Sigmoid colon (tissue), 7 donors: ENCODE results near the gene TJP2. TPM values are rescaled to one million over a fixed set of nuclear protein-coding genes. Genes with fewer than 3 reads are reported as not detected.

Source experiments
- DNase-seq: peaks from one replicate; pipeline ENCODE4 v3.0.0-alpha.2; 2019
- H3K27ac ChIP-seq, 4 donors: fragments of 200-600 bp; sonication (generic); one replicate each; pipeline ENCODE4 v1.5.1; 2016 to 2019; ENCODE audit warnings: mild to moderate bottlenecking in 1 of 4
- H3K27me3 ChIP-seq, 3 donors: fragments of 200-600 bp; sonication (generic); one replicate each; pipeline ENCODE4 v1.5.1; 2019; ENCODE audit warnings: mild to moderate bottlenecking in 1 of 3
- H3K36me3 ChIP-seq, 4 donors: fragments of 200-600 bp; sonication (generic); one replicate each; pipeline ENCODE4 v1.5.1; 2016 to 2019
- H3K4me1 ChIP-seq, 4 donors: fragments of 200-600 bp; sonication (generic); one replicate each; pipeline ENCODE4 v1.5.1; 2017 to 2019
- H3K4me3 ChIP-seq, 4 donors: fragments of 200-600 bp; sonication (generic); one replicate each; pipeline ENCODE4 v1.5.1; 2017 to 2019; ENCODE audit warnings: mild to moderate bottlenecking in 2 of 4, moderate library complexity in 1 of 4
- H3K9me3 ChIP-seq, 4 donors: fragments of 200-600 bp in 3 of 4; sonication (generic) in 3 of 4; one replicate each; pipeline versions ENCODE4 v1.5.1 to v1.6.1; 2013 to 2019
- EP300 ChIP-seq, 4 donors: sonication (generic); formaldehyde crosslinking; IDR thresholded peaks; one replicate each; pipeline ENCODE4 v1.6.1; 2017; ENCODE audit warnings: antibody characterized with exemption in 4 of 4
- POLR2A ChIP-seq, 2 donors: fragments of 450-650 bp; IDR thresholded peaks; one replicate each; pipeline ENCODE4 v1.6.1; 2016; ENCODE audit warnings: antibody characterized with exemption in 2 of 2, mild to moderate bottlenecking in 2 of 2, moderate library complexity in 2 of 2
- POLR2AphosphoS5 ChIP-seq, 4 donors: sonication (generic); formaldehyde crosslinking; IDR thresholded peaks; one replicate each; pipeline ENCODE4 v1.6.1; 2017; ENCODE audit warnings: antibody characterized with exemption in 4 of 4
- WGBS, 2 donors: extraction: QIAGEN DNeasy Blood & Tissue Kit; methylation state at CpG; one replicate each; pipeline ENCODE4 v1.1.7; 2013; 5-methylcytosine and 5-hydroxymethylcytosine counted together
- intact Hi-C: fragments of 100-400 bp; cut with DNase I; formaldehyde crosslinking; loops from one replicate; pipeline ENCODE4 v1.15.1; 2023
- polyA plus RNA-seq, 3 donors: library from polyadenylated mRNA; stranded (reverse); fragments of 200-250 nt; gene quantifications; one replicate each; pipeline ENCODE4 v1.2.3, GENCODE V29; 2013
- total RNA-seq, 4 donors: library from RNA; depleted of rRNA; stranded (reverse); fragments of >200 nt; gene quantifications; one replicate each; pipeline ENCODE4 v1.1.0, GENCODE V29; 2016
- TF ChIP-seq, protein P1 (sequence below), 4 experiments: fragments of 450-650 bp in 3 of 4; fragments of 200-600 bp in 1 of 4; IDR thresholded peaks; one replicate each; pipeline ENCODE4 v1.5.1; 2016 to 2019; ENCODE audit warnings: antibody characterized with exemption in 4 of 4, mild to moderate bottlenecking in 3 of 4, moderate library complexity in 2 of 4
- donor health status: healthy with polysubstance abuse.
- donor health status: Bipolar disorder and iron deficiency.
- donor health status: healthy.

TJP2 gene
- total and polyA plus RNA-seq, 7 donors: 16.1 to 46.5 (median 27.8) TPM

DNA sequence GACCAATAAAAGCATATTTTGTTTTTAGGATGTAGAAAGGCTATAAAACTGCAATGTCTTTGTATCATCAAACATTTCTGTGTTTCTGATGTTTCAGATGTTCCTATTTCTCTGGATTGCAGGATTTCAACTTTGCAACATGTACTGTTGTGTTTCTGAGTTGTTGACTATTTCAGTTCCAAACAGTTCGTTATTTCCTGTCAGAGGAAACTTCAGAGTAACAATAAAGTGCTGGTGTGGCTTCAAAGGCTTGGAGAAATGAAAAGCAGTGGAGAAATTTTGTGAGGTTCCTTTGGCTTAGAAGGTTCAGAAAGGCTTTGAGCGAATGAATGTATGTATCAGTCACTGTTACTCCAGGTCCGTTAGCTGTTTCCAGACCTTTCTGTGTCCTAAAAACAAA is 17.2 kb downstream of the TJP2 start:
- H3K27ac ChIP-seq: peak overlapping the region in 1 of 4 donors; percentile 2
- WGBS, 2 donors: 67 to 76% methylated on average over 3 of the region's 3 CpGs
- no peaks in the 10 kb centered on the region for H3K9me3 ChIP-seq

DNA sequence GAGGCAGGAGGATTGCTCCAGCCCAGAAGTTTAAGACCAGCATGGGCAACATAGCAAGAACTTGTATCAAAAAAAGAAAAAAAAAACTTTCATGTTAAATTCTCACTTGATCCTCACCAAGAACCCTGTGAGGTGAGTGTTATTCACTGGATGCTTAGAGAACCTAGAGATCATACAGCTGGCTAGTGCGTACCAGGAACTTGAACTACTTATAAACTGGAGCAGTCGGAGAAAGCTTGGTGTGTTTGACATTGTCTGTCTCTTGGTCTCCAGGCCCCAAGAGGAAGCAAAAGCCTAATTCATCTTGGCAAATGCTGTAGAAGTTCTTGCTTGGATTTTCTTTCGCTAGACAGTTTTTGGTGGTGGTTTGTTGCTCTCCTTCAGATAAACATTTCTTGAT is 18.1 kb downstream of the TJP2 start:
- TF ChIP-seq POLR2A (IDR thresholded peaks at IDR 0.05) (no peak), POLR2AphosphoS5 (IDR thresholded peaks at IDR 0.05) (no peak), EP300 (IDR thresholded peaks at IDR 0.05) (no peak)
- TF ChIP-seq, protein P1, sequence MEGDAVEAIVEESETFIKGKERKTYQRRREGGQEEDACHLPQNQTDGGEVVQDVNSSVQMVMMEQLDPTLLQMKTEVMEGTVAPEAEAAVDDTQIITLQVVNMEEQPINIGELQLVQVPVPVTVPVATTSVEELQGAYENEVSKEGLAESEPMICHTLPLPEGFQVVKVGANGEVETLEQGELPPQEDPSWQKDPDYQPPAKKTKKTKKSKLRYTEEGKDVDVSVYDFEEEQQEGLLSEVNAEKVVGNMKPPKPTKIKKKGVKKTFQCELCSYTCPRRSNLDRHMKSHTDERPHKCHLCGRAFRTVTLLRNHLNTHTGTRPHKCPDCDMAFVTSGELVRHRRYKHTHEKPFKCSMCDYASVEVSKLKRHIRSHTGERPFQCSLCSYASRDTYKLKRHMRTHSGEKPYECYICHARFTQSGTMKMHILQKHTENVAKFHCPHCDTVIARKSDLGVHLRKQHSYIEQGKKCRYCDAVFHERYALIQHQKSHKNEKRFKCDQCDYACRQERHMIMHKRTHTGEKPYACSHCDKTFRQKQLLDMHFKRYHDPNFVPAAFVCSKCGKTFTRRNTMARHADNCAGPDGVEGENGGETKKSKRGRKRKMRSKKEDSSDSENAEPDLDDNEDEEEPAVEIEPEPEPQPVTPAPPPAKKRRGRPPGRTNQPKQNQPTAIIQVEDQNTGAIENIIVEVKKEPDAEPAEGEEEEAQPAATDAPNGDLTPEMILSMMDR (IDR thresholded peaks at IDR 0.05): no peak
- Histone ChIP-seq H3K27me3 (peaks cover 0 to 3% (median 0%) of the 10 kb centered on the region in 3 donors), H3K4me3 (no peak overlapping the region), H3K9me3 (no peaks in the 10 kb centered on the region), H3K36me3 (no peaks in the 10 kb centered on the region), H3K27ac (peak overlapping the region in 1 of 4 donors; percentile 1), H3K4me1 (peaks cover 0 to 11% (median 1%) of the 10 kb centered on the region in 4 donors)
- intact Hi-C loops: loop anchor here (1.0 to 2.0 kb wide), 2 partner anchors 137 to 157 kb away; partner anchors contain the start of gene FXN
- WGBS, 2 donors: 83 to 86% methylated on average over 3 of the region's 3 CpGs
- DNase-seq: no peak

More for the DNA sequence above, 17.2 kb downstream of the TJP2 start:
- DNase-seq: no peak
- Histone ChIP-seq H3K4me3 (no peak overlapping the region), H3K36me3 (no peaks in the 10 kb centered on the region), H3K4me1 (peaks cover 2 to 21% (median 9%) of the 10 kb centered on the region in 4 donors), H3K27me3 (peaks cover 0 to 3% (median 0%) of the 10 kb centered on the region in 3 donors)
- TF ChIP-seq POLR2A (IDR thresholded peaks at IDR 0.05) (no peak), POLR2AphosphoS5 (IDR thresholded peaks at IDR 0.05) (no peak), EP300 (IDR thresholded peaks at IDR 0.05) (no peak)
- TF ChIP-seq, protein P1 (IDR thresholded peaks at IDR 0.05): no peak
- intact Hi-C loops: no loop called here

DNA sequence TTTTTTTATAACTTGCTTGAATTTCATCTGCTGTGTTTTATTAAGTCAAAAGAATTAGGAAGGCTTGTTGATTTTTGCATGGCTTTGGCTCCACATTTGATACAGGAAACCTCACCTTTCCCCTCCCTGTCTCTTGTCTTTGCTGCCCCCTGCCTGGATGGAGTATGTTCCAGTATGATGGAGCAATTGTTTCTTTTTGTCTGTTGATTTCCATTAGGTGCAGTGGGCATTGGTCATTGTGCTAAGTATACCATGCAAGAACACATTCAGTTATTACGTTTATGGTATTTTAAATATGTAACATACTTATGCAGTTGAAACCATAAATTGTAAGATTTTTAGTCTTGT is 19.6 kb downstream of the TJP2 start:
- WGBS, 2 donors: 91 to 93% methylated on average over 1 of the region's 1 CpG
- intact Hi-C loops: loop anchor here (2.0 kb wide), 1 partner anchor 139 kb away; no protein-coding TSS in a partner anchor
- H3K27me3 ChIP-seq: peaks cover 0 to 3% (median 0%) of the 10 kb centered on the region in 3 donors
- H3K36me3 ChIP-seq: no peaks in the 10 kb centered on the region
- no peaks in the 10 kb centered on the region for H3K9me3 ChIP-seq
- TF ChIP-seq EP300 (IDR thresholded peaks at IDR 0.05) (no peak), POLR2A (IDR thresholded peaks at IDR 0.05) (no peak), POLR2AphosphoS5 (IDR thresholded peaks at IDR 0.05) (no peak)
- TF ChIP-seq, protein P1 (IDR thresholded peaks at IDR 0.05): no peak
- no peak overlapping the region for H3K4me3 ChIP-seq
- no peak overlapping the region for H3K27ac ChIP-seq
- no peak for DNase-seq
- H3K4me1 ChIP-seq: peaks cover 0 to 4% (median 0%) of the 10 kb centered on the region in 4 donors

DNA sequence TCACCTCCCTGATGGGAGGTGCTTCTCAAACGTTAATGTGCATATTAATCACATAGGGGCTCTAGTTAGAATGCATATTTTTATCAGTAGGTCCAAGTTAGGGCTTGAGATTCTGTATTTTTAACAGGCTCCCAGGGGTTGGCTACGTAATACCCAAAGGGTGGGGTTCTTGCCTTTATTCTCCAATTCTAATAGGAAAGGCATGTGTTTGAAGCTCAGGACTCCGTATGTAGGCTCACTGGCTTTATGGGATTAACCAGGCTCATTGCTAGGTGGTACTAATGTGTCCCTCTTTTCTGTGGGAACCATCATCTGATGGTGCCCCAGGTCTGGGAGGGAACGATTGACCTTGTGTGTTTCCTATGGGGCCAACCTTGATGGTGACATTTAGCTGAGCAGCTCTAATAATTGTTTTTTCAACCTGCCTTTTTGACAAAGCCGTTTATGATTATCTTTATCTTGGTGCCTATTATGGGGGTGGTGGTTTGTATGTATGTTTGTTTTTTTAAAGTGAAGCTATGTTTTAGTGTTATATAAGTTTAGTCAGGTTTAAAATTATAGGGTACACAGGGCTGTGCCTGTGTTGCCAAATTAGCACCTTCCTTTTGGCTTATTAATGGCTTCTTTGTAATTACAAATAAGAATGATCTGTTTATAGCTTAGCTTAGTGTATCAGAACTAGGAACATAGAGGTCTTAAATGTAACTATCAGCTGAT is 20.8 kb downstream of the TJP2 start:
- 66 to 75% methylated on average over 5 of the region's 5 CpGs for WGBS, 2 donors
- peaks cover 0 to 3% (median 0%) of the 10 kb centered on the region in 3 donors for H3K27me3 ChIP-seq
- no peak overlapping the region for H3K4me3 ChIP-seq
- TF ChIP-seq, protein P1 (IDR thresholded peaks at IDR 0.05): no peak
- TF ChIP-seq EP300 (IDR thresholded peaks at IDR 0.05): no peak
- TF ChIP-seq POLR2A (IDR thresholded peaks at IDR 0.05): no peak
- no peak for TF ChIP-seq POLR2AphosphoS5 (IDR thresholded peaks at IDR 0.05)
- no peak overlapping the region for H3K27ac ChIP-seq
- intact Hi-C loops: no loop called here
- H3K36me3 ChIP-seq: no peaks in the 10 kb centered on the region
- no peaks in the 10 kb centered on the region for H3K9me3 ChIP-seq
- H3K4me1 ChIP-seq: peaks cover 0 to 4% (median 0%) of the 10 kb centered on the region in 4 donors
- no peak for DNase-seq
